Mammary epithelial cell (primary cell): ENCODE data around the gene NKX1-2.
"Not testable (repeated sequence)": the region's sequence is repeated elsewhere in the genome, so short reads cannot be mapped to it uniquely, and the experiment has no call there.

Experiments
- EZH2 ChIP-seq: IDR thresholded peaks from 2 replicates; pipeline ENCODE4 v1.6.1; 2012; ENCODE audit warnings: low read length, inconsistent platforms, borderline replicate concordance
- TF ChIP-seq, protein P1 (sequence below), 2 donors: IDR thresholded peaks in 1 of 2; conservative IDR thresholded peaks in 1 of 2; 2 replicates each; pipeline ENCODE4 v1.5.1; 2011 to 2012; ENCODE audit warnings: inconsistent platforms in 2 of 2, low read length in 2 of 2, mild to moderate bottlenecking in 2 of 2, control low read depth in 1 of 2, low read depth in 1 of 2; ENCODE audit not compliant: insufficient read depth in 1 of 2; ENCODE audit errors: extremely low read depth in 1 of 2

DNA sequence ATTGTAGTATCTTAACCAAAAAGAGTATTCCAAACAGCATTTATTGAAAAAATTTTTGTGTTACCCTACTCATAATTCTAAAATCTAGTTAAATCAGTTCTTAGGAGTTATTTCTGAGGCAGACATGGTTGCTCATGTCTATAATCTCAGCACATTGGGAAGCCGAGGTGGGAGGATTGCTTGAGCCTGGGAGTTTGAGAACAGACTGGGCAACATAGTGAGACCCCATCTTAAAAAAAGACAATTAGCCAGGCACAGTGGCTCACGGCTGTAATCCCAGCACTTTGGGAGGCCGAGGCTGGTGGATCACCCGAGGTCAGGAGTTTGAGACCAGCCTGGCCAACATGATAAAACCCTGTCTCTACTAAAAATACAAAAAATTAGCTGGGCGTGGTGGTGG is 8.1 kb downstream of the NKX1-2 start:
- TF ChIP-seq, protein P1, sequence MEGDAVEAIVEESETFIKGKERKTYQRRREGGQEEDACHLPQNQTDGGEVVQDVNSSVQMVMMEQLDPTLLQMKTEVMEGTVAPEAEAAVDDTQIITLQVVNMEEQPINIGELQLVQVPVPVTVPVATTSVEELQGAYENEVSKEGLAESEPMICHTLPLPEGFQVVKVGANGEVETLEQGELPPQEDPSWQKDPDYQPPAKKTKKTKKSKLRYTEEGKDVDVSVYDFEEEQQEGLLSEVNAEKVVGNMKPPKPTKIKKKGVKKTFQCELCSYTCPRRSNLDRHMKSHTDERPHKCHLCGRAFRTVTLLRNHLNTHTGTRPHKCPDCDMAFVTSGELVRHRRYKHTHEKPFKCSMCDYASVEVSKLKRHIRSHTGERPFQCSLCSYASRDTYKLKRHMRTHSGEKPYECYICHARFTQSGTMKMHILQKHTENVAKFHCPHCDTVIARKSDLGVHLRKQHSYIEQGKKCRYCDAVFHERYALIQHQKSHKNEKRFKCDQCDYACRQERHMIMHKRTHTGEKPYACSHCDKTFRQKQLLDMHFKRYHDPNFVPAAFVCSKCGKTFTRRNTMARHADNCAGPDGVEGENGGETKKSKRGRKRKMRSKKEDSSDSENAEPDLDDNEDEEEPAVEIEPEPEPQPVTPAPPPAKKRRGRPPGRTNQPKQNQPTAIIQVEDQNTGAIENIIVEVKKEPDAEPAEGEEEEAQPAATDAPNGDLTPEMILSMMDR (conservative IDR thresholded peaks at IDR 0.05 in 1 of 2, IDR thresholded peaks at IDR 0.05 in 1 of 2; ENCODE audit: extremely low read depth in 1 of 2, insufficient read depth in 1 of 2, low read depth in 1 of 2, low read length in 2 of 2): not testable (repeated sequence)
- TF ChIP-seq EZH2: not testable (repeated sequence)
